ENCODE measurements around the gene B4GALT3.
A peak's percentile ranks its signal among the peaks of the same experiment; 100 is the strongest.

Gene B4GALT3

DNA sequence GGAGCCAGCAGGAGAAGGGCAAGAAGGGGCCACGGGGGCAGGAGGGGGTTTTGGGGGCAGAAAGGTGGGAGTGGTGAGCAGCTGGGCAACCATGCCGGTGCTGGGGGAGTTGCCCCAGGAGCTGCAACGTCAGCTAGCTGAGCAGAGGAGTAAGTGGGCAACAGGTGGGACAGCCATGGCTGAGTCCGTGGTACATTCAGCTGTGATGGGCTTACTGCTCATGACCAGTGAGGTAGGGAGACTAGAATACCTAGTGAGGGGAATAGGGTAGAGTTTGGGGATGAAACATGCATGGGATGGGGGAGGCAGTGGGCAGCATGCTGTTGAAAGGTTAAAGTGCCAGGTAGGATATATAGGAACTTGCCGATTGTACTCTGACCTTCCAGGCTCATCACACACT lies 15.7 kb downstream of the B4GALT3 start:
- DNase-seq, result no peak

- no peak for DNase-seq
Measured at GRCh38 chr1:161160671-161161145, 16.6 kb downstream of the B4GALT3 start.

DNA sequence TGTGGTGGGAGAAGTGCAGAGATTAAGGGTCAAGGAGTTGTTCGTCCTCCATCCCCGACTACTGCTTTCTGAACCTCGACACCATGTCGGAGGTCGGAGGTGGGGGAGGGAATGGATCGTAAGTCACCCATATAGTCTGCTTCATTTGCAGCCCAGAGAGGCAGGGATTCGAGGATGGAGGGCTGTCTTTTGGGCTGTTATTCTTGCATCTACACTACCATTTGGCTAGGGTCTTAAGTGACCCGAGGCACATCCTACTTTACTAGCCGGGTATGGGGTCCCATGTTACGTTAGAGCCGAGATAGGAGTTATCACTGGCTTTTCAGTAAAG lies 17.4 kb downstream of the B4GALT3 start:
- no peak for DNase-seq

DNA sequence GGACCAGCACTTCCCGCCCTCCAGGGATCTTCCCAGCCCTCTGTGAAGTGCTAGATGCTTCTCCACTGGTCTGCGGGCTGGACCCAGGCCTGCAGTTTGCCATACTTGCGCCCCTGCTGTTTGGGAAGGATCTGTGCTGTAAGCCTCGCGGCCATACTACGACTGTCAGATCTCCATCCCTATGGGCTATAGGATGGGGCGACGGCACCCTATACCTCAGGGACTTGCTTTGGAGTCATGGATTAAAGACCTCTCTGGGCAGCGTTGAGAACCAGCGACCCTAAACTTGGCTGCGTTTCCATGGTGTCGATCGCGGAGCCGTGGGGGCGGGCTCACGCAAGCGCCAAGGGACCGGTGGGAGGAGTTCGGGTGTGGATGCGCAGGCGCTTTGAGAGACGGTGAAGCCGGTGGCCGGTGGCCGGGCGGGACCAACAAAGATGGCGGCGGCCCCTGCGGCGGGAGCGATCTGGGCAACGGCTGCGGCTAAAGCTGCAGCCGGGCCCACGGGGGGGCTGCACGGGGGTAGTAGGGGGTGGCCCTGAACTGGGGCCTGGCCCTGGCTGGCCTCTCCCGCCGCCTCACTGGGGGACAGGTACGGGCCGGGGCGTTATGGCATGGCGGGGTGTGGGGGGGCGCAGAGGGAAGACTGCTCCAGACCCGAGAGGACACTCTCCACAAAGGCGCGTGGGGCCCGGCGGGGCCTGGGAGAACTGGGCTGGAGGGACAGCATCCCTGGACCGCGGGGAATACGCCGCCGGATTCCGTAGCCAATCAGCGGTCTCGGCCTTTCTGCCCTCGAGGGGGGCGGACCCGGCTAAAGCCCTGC lies 18.0 kb downstream of the B4GALT3 start, which contains the start of gene USP21:
USP21 (plus strand) TSS at position 414 of the 826 bp plus-strand sequence. CDS start 1,141 bp downstream, outside the sequence.
- DNase-seq, result peak; percentile 95

GRCh38 chr1:161158316-161159010 lies 18.8 kb downstream of the B4GALT3 start:
- no peak for DNase-seq

GRCh38 chr1:161157867-161158266 lies 19.4 kb downstream of the B4GALT3 start:
- DNase-seq, result no peak

GRCh38 chr1:161153682-161154337 lies 23.5 kb downstream of the B4GALT3 start, which contains the start of gene UFC1:
UFC1 (plus strand) TSS chr1:161153978; CDS start chr1:161153998, 20 bp downstream.
- peak; percentile 92 for DNase-seq

- DNase-seq, result no peak
Measured at GRCh38 chr1:161153176-161153575, 24.1 kb downstream of the B4GALT3 start.

GRCh38 chr1:161145832-161146231 lies 31.5 kb downstream of the B4GALT3 start:
- no peak for DNase-seq

DNA sequence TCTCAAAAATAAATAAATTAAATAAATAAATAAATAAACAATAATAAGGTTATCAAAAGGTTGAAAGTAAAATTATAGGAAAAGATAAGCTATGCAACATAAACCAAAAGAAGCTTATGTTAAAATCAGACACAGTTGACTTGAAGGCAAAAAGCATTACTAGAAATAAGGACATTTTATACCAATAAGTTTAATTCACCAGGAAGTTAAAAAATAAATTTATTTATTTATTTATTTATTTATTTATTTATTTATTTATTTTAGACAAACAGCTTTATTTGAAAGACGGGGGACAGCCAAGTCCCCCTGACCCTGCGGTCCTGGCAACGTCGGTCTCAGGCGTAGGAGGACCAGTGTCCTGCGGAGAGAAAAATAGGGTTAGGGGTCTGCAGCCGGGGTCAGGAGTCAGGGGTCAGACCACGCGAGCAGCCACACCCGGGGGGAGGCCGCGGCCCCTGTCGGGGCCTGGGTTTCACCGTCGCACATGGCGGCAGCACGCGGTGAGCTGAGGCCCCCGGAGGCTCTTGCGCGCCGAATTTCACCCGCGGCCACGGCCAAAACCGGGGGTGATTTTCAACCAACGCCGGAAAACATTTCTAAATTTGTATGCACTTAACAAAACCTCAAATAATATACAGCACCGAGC lies 36.4 kb downstream of the B4GALT3 start:
- no peak for DNase-seq

- DNase-seq, result peak; percentile 73
Measured at GRCh38 chr1:161139766-161140165, 37.5 kb downstream of the B4GALT3 start.

DNA sequence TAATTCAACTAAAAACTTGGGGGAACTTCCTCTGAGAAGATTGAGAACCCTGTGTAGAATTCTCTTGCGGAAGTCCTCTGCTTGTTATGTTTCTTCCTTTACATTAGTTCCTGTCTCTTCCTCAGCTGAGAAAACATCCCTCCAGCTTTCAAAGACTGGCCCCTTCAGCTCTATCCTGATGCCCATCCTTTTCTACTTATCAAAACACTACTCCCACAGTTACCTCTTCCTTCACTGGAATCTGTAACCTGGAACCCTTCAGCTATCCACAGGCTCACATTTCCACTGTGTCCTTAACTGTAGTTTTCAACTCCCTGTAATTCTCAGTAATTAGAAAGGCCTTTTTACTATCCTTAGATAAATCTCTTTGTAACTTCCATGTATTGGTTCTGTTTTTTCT lies 38.9 kb downstream of the B4GALT3 start:
- DNase-seq, result no peak

- no peak for DNase-seq
Measured at GRCh38 chr1:161137881-161138280, 39.4 kb downstream of the B4GALT3 start.

GRCh38 chr1:161133220-161133740 lies 44.0 kb downstream of the B4GALT3 start:
- no peak for DNase-seq

DNA sequence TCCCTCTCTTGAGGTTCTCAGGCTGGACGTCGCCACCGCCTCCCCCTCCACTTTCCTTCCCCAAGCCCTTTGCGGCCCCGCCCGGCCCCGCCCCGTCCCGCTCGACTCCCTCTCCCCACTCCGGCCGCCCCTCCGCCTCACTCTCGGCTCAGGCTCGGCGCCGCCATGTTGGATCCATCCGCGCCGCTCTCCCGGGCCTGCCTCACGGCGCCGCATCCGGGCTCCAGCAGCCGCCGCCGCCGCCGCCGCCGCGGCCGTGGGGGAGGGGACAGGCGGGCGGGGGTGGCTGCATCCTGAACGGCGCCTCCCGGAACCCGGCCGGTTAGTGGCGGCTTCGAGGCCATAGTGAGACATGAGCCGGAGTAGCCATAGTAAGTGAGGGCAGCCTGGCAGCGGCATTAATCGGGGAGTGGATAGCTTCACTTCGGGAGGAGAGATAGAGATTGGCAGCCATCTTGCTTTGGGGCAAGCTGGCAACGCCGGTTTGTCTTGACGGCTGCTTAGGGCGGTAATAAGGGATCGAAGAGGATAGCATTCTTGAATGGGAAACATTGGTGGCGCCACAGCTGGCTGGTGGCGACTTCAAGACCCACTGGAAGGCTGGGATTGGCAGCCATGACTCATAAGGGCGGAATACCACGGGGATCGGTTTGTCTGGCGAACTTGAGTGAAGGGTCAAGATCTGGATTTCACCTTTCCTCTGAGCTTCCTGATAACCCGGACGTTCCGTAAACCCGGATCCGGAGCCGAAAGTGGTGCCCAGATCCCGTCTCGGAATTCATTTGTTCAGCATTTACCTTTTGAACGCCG lies 44.7 kb downstream of the B4GALT3 start, which contains the start of gene DEDD:
DEDD (minus strand) TSS at position 258 of the 810 bp plus-strand sequence. CDS start 8,205 bp downstream, outside the sequence.
- peak; percentile 96 for DNase-seq

- peak; percentile 35 for DNase-seq
Measured at GRCh38 chr1:161131523-161132409, 45.5 kb downstream of the B4GALT3 start.

GRCh38 chr1:161130266-161130665 lies 47.0 kb downstream of the B4GALT3 start:
- no peak for DNase-seq

- DNase-seq, result no peak
Measured at GRCh38 chr1:161128591-161129420, 48.5 kb downstream of the B4GALT3 start.

DNA sequence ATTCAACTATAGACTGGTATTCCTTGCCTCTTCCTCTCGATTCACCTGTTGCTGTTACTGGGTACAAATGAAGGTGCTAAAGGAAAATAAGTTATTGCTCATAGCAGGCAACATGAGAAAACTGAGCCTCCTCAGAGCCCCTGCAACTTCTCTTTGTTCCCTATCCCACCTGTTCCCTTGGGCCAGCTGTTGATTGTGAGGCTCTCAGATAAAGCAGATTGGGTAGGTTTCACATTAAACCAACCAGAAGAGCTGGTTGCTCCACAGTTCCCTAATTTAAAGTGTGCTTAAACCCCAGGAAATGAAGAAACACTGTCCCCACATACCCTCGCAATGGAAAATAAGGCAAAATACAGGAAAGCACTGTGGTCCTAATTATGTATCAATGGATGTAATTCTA lies 49.7 kb downstream of the B4GALT3 start:
- no peak for DNase-seq

GRCh38 chr1:161122967-161123366 lies 54.3 kb downstream of the B4GALT3 start:
- DNase-seq, result no peak

Data from CD4-positive, alpha-beta T cell treated with Interleukin-10 for 1 hour (primary cell).